Esophagus muscularis mucosa (tissue), 4 donors: ENCODE measurements around the gene INCA1.

Experiments
- CTCF ChIP-seq, 3 experiments: fragments of 200-600 bp in 2 of 3; fragments of 450-650 bp in 1 of 3; sonication (generic) in 2 of 3; IDR thresholded peaks; one replicate each; pipeline ENCODE4 v1.5.1; 2017 to 2019; ENCODE audit warnings: antibody characterized with exemption in 3 of 3, mild to moderate bottlenecking in 2 of 3, moderate library complexity in 1 of 3
- EP300 ChIP-seq: sonication (generic); formaldehyde crosslinking; IDR thresholded peaks from one replicate; pipeline ENCODE4 v1.6.1; 2017; ENCODE audit warnings: antibody characterized with exemption
- POLR2A ChIP-seq: fragments of 450-650 bp; IDR thresholded peaks from one replicate; pipeline ENCODE4 v1.6.1; 2017; ENCODE audit warnings: antibody characterized with exemption, moderate library complexity, mild to moderate bottlenecking, low read depth
- POLR2AphosphoS5 ChIP-seq, 2 donors: sonication (generic); formaldehyde crosslinking; IDR thresholded peaks; one replicate each; pipeline ENCODE4 v1.6.1; 2017; ENCODE audit warnings: antibody characterized with exemption in 2 of 2

DNA sequence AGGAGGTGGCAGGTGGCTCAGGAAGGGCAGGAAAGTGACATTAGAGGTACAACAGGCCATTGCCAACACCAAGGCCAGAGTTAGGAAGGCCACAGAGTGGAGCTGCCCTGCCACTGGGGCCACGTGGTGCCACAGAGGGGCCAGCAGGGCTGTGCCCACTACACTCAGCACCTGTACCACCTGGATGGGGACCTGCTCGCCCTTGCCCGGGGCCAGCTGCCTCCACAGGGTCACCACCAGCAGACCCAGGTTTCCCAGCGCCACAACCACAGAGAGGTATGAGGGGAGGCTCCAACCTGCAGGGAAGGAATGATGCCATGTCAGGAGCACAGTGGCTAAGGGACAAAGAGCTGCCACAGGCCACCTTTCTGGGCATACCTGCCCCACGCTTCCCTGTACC is 36.7 kb upstream of the INCA1 start:
- TF ChIP-seq POLR2A (no peak), CTCF (IDR thresholded peaks at IDR 0.05) (no peak), EP300 (no peak), POLR2AphosphoS5 (IDR thresholded peaks at IDR 0.05) (no peak)
